ENCODE results near the gene GYG1. TPM values are rescaled to one million over a fixed set of nuclear protein-coding genes. Genes with fewer than 3 reads are reported as not detected.

GYG1 gene
- polyA plus RNA-seq, 1 donor from 2014 or later: 2.4 TPM

DNA sequence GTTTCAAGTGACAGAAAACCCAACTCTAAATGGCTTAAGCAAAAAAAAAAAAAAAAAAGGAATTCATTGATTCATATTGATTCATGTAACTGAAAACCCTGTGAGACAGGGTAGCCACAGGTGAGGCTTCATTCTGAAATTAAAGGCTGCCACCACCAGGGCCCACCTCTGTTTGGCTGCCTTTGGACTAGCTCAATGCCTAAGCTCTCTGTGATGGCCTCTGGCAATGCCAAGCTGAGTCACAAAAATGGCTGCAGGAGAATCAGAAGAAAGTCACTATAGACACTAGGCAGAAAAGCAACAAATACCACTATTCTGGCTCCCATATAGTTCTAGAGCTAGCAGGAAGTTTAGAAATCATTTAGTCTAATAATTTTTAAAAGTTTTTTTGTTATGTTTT is 38.2 kb upstream of the GYG1 start:
- no peak overlapping the region for H3K9ac ChIP-seq (ENCODE audit: low read length)
- H3K79me2 ChIP-seq (replicated peaks; ENCODE audit: insufficient read depth, low read length): no peaks in the 10 kb centered on the region
- H3K36me3 ChIP-seq (ENCODE audit: insufficient read depth, low read length): no peaks in the 10 kb centered on the region
- H3K27ac ChIP-seq (ENCODE audit: low read length): no peak overlapping the region
- no peaks in the 10 kb centered on the region for H3F3A ChIP-seq (ENCODE audit: insufficient read depth, low read length, poor library complexity, severe bottlenecking)
- no peaks in the 10 kb centered on the region for H3K9me3 ChIP-seq (ENCODE audit: low read length)
- TF ChIP-seq MXI1 (conservative IDR thresholded peaks at IDR 0.05; ENCODE audit: poor library complexity, severe bottlenecking) (no peak), EZH2 (IDR thresholded peaks at IDR 0.05; ENCODE audit: borderline replicate concordance, insufficient read depth, low read length, poor library complexity, severe bottlenecking) (no peak), EP300 (conservative IDR thresholded peaks at IDR 0.05; ENCODE audit: poor library complexity, severe bottlenecking) (no peak), RAD21 (conservative IDR thresholded peaks at IDR 0.05) (no peak), SMC3 (conservative IDR thresholded peaks at IDR 0.05; ENCODE audit: poor library complexity) (no peak), POLR2AphosphoS5 (IDR thresholded peaks at IDR 0.05) (no peak), TAF1 (IDR thresholded peaks at IDR 0.05; ENCODE audit: low read depth) (no peak)
- TF ChIP-seq, protein P1, sequence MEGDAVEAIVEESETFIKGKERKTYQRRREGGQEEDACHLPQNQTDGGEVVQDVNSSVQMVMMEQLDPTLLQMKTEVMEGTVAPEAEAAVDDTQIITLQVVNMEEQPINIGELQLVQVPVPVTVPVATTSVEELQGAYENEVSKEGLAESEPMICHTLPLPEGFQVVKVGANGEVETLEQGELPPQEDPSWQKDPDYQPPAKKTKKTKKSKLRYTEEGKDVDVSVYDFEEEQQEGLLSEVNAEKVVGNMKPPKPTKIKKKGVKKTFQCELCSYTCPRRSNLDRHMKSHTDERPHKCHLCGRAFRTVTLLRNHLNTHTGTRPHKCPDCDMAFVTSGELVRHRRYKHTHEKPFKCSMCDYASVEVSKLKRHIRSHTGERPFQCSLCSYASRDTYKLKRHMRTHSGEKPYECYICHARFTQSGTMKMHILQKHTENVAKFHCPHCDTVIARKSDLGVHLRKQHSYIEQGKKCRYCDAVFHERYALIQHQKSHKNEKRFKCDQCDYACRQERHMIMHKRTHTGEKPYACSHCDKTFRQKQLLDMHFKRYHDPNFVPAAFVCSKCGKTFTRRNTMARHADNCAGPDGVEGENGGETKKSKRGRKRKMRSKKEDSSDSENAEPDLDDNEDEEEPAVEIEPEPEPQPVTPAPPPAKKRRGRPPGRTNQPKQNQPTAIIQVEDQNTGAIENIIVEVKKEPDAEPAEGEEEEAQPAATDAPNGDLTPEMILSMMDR (IDR thresholded peaks at IDR 0.05; ENCODE audit: poor library complexity, severe bottlenecking): no peak
- TF ChIP-seq, protein P2, sequence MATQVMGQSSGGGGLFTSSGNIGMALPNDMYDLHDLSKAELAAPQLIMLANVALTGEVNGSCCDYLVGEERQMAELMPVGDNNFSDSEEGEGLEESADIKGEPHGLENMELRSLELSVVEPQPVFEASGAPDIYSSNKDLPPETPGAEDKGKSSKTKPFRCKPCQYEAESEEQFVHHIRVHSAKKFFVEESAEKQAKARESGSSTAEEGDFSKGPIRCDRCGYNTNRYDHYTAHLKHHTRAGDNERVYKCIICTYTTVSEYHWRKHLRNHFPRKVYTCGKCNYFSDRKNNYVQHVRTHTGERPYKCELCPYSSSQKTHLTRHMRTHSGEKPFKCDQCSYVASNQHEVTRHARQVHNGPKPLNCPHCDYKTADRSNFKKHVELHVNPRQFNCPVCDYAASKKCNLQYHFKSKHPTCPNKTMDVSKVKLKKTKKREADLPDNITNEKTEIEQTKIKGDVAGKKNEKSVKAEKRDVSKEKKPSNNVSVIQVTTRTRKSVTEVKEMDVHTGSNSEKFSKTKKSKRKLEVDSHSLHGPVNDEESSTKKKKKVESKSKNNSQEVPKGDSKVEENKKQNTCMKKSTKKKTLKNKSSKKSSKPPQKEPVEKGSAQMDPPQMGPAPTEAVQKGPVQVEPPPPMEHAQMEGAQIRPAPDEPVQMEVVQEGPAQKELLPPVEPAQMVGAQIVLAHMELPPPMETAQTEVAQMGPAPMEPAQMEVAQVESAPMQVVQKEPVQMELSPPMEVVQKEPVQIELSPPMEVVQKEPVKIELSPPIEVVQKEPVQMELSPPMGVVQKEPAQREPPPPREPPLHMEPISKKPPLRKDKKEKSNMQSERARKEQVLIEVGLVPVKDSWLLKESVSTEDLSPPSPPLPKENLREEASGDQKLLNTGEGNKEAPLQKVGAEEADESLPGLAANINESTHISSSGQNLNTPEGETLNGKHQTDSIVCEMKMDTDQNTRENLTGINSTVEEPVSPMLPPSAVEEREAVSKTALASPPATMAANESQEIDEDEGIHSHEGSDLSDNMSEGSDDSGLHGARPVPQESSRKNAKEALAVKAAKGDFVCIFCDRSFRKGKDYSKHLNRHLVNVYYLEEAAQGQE (IDR thresholded peaks at IDR 0.05; ENCODE audit: borderline replicate concordance): no peak
- H2AFZ ChIP-seq (ENCODE audit: low read depth, low read length): no peak overlapping the region
- no peaks in the 10 kb centered on the region for H3K9me2 ChIP-seq (ENCODE audit: insufficient read depth, low read length)
- no peaks in the 10 kb centered on the region for H4K20me1 ChIP-seq (ENCODE audit: insufficient read depth)
- H3K4me3 ChIP-seq (ENCODE audit: low read length): no peak overlapping the region
- no peak overlapping the region for H3K4me2 ChIP-seq (ENCODE audit: low read length)
- no peaks in the 10 kb centered on the region for H3K27me3 ChIP-seq (ENCODE audit: insufficient read depth, low read depth, low read length)

DNA sequence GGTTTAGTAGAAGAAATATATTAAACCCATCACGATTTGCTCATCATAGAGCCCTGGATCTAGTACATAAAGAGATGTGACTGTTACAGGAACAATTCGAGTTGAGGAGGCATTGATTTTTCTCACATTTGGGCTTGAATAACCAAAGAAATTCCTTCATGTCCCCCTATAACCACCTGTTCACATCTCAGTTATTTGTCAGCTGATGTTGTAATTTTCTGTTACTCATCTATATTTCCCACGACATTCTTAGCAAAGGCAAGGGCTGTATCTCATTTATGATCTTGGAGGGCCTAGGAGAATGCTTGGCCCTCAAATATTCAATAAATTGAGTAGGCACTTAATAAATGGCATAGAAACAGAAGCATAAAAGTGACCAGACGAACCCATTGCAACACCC is 36.4 kb upstream of the GYG1 start:
- Histone ChIP-seq H3K9me2 (ENCODE audit: insufficient read depth, low read length) (no peaks in the 10 kb centered on the region), H3K9ac (ENCODE audit: low read length) (no peak overlapping the region)

More for the DNA sequence above, 36.4 kb upstream of the GYG1 start:
- Histone ChIP-seq H3K9me3 (ENCODE audit: low read length) (no peaks in the 10 kb centered on the region), H3K27ac (ENCODE audit: low read length) (no peak overlapping the region), H3K4me2 (ENCODE audit: low read length) (no peak overlapping the region), H3K27me3 (ENCODE audit: insufficient read depth, low read depth, low read length) (no peaks in the 10 kb centered on the region), H3K36me3 (ENCODE audit: insufficient read depth, low read length) (no peaks in the 10 kb centered on the region), H4K20me1 (ENCODE audit: insufficient read depth) (no peaks in the 10 kb centered on the region), H3F3A (ENCODE audit: insufficient read depth, low read length, poor library complexity, severe bottlenecking) (no peaks in the 10 kb centered on the region), H3K79me2 (replicated peaks; ENCODE audit: insufficient read depth, low read length) (no peaks in the 10 kb centered on the region), H2AFZ (ENCODE audit: low read depth, low read length) (no peak overlapping the region), H3K4me3 (ENCODE audit: low read length) (no peak overlapping the region)
- no peak for TF ChIP-seq EZH2 (IDR thresholded peaks at IDR 0.05; ENCODE audit: borderline replicate concordance, insufficient read depth, low read length, poor library complexity, severe bottlenecking)
- TF ChIP-seq RAD21 (conservative IDR thresholded peaks at IDR 0.05): no peak
- TF ChIP-seq EP300 (conservative IDR thresholded peaks at IDR 0.05; ENCODE audit: poor library complexity, severe bottlenecking): no peak
- TF ChIP-seq, protein P1 (IDR thresholded peaks at IDR 0.05; ENCODE audit: poor library complexity, severe bottlenecking): no peak
- TF ChIP-seq MXI1 (conservative IDR thresholded peaks at IDR 0.05; ENCODE audit: poor library complexity, severe bottlenecking): no peak
- no peak for TF ChIP-seq POLR2AphosphoS5 (IDR thresholded peaks at IDR 0.05)
- TF ChIP-seq, protein P2 (IDR thresholded peaks at IDR 0.05; ENCODE audit: borderline replicate concordance): no peak
- TF ChIP-seq SMC3 (conservative IDR thresholded peaks at IDR 0.05; ENCODE audit: poor library complexity): no peak
- no peak for TF ChIP-seq TAF1 (IDR thresholded peaks at IDR 0.05; ENCODE audit: low read depth)

All from neural cell (in vitro differentiated cells).